OCI-LY1 (cell line): ENCODE data around the gene SH2B2.

Experiments used
- H2AFZ ChIP-seq: fragments of 200-600 bp; sonication (generic), shearing (Covaris generic); 2 replicates; pipeline ENCODE4 v1.6.0; 2014; ENCODE audit warnings: antibody characterized with exemption, mild to moderate bottlenecking, low read length
- H3F3A ChIP-seq: fragments of 200-600 bp; sonication (generic), shearing (Covaris generic); 2 replicates; pipeline ENCODE4 v1.6.0; 2014; ENCODE audit warnings: mild to moderate bottlenecking, antibody characterized with exemption, low read length, moderate library complexity; ENCODE audit not compliant: insufficient read depth
- H3K27ac ChIP-seq: fragments of 200-600 bp; sonication (generic); 2 replicates; pipeline ENCODE4 v1.5.1; 2014; ENCODE audit warnings: low read length, mixed run types, mild to moderate bottlenecking, low read depth; ENCODE audit not compliant: poor library complexity, severe bottlenecking
- H3K27me3 ChIP-seq: fragments of 200-600 bp; sonication (generic); 2 replicates; pipeline ENCODE4 v1.6.0; 2014; ENCODE audit warnings: antibody characterized with exemption, mild to moderate bottlenecking, low read length, moderate library complexity; ENCODE audit not compliant: insufficient read depth
- H3K36me3 ChIP-seq: fragments of 200-600 bp; sonication (generic); 2 replicates; pipeline ENCODE4 v1.6.1; 2014; ENCODE audit warnings: mild to moderate bottlenecking, antibody characterized with exemption, low read length, moderate library complexity, mixed read lengths; ENCODE audit not compliant: insufficient read depth
- H3K4me1 ChIP-seq: fragments of 200-600 bp; sonication (generic); 2 replicates; pipeline ENCODE4 v1.5.1; 2014; ENCODE audit warnings: mild to moderate bottlenecking, low read length, moderate library complexity; ENCODE audit not compliant: insufficient read depth, severe bottlenecking
- H3K4me2 ChIP-seq: fragments of 200-600 bp; sonication (generic), shearing (Covaris generic); 2 replicates; pipeline ENCODE4 v1.6.1; 2014; ENCODE audit warnings: low read length
- H3K4me3 ChIP-seq: fragments of 200-600 bp; sonication (generic); 2 replicates; pipeline ENCODE4 v1.5.1; 2014; ENCODE audit warnings: low read length, low read depth, mild to moderate bottlenecking, mixed read lengths; ENCODE audit not compliant: poor library complexity, severe bottlenecking
- H3K79me2 ChIP-seq: fragments of 200-600 bp; shearing (Covaris generic); 2 replicates; pipeline ENCODE4 v1.6.1; 2016; ENCODE audit warnings: mixed run types, low read length, mixed read lengths; ENCODE audit not compliant: insufficient read depth
- H3K9ac ChIP-seq: fragments of 200-600 bp; sonication (generic), shearing (Covaris generic); 2 replicates; pipeline ENCODE4 v1.6.1; 2014; ENCODE audit warnings: mild to moderate bottlenecking, low read length, mixed read lengths
- H3K9me2 ChIP-seq: fragments of 200-600 bp; sonication (generic), shearing (Covaris generic); 2 replicates; pipeline ENCODE4 v1.6.1; 2014; ENCODE audit warnings: low read depth, mild to moderate bottlenecking, low read length, mixed read lengths
- H3K9me3 ChIP-seq: fragments of 200-600 bp; shearing (Covaris generic); 2 replicates; pipeline ENCODE4 v1.6.1; 2014; ENCODE audit warnings: low read length, mixed read lengths
- H4K20me1 ChIP-seq: fragments of 200-600 bp; sonication (generic), shearing (Covaris generic); 2 replicates; pipeline ENCODE4 v1.6.0; 2016; ENCODE audit warnings: mild to moderate bottlenecking, low read length; ENCODE audit not compliant: insufficient read depth
- CTCF ChIP-seq: fragments of 200-600 bp; sonication (generic), shearing (Covaris generic); IDR thresholded peaks from 2 replicates; pipeline ENCODE4 v1.5.1; 2017; ENCODE audit warnings: mild to moderate bottlenecking, antibody characterized with exemption, low read length, moderate library complexity, mixed read lengths
- EZH2 ChIP-seq: fragments of 200-600 bp; sonication (generic), shearing (Covaris generic); IDR thresholded peaks from 2 replicates; pipeline ENCODE4 v1.8.0; 2017; ENCODE audit warnings: borderline replicate concordance, mixed run types, mild to moderate bottlenecking, antibody characterized with exemption, low read length, moderate library complexity, mixed read lengths

Gene SH2B2

GRCh38 chr7:102255916-102256315 lies 30.8 kb upstream of the SH2B2 start:
- Histone ChIP-seq H3K9me2 (no peaks in the 10 kb centered on the region), H3K36me3 (peaks cover 13% of the 10 kb centered on the region; the same call in 1 of the 2 replicates), H3K9me3 (no peaks in the 10 kb centered on the region), H4K20me1 (no peaks in the 10 kb centered on the region), H3K27ac (no peak overlapping the region), H3K79me2 (no peaks in the 10 kb centered on the region), H3F3A (no peaks in the 10 kb centered on the region), H3K9ac (no peak overlapping the region), H3K27me3 (no peaks in the 10 kb centered on the region), H3K4me2 (no peak overlapping the region), H3K4me1 (peaks cover 20% of the 10 kb centered on the region), H3K4me3 (no peak overlapping the region), H2AFZ (no peak overlapping the region)
- no peak for TF ChIP-seq EZH2

- H3K27ac ChIP-seq = no peak overlapping the region
- H3K4me1 ChIP-seq = no peaks in the 10 kb centered on the region
- H3K9ac ChIP-seq = no peak overlapping the region
- H3K9me2 ChIP-seq = no peaks in the 10 kb centered on the region
- no peaks in the 10 kb centered on the region for H3F3A ChIP-seq
- H2AFZ ChIP-seq = no peak overlapping the region
- no peak overlapping the region for H3K4me2 ChIP-seq
- H4K20me1 ChIP-seq = no peaks in the 10 kb centered on the region
- no peak overlapping the region for H3K4me3 ChIP-seq
- H3K79me2 ChIP-seq = no peaks in the 10 kb centered on the region
- no peak for TF ChIP-seq CTCF
- peaks cover 9% of the 10 kb centered on the region; the same call in 1 of the 2 replicates for H3K36me3 ChIP-seq
- no peaks in the 10 kb centered on the region for H3K27me3 ChIP-seq
- no peaks in the 10 kb centered on the region for H3K9me3 ChIP-seq
Measured at GRCh38 chr7:102258073-102258748, 28.5 kb upstream of the SH2B2 start.

- no peak overlapping the region for H3K4me3 ChIP-seq
- H3F3A ChIP-seq = no peaks in the 10 kb centered on the region
- H3K4me1 ChIP-seq = no peaks in the 10 kb centered on the region
- H4K20me1 ChIP-seq = no peaks in the 10 kb centered on the region
- no peak overlapping the region for H3K4me2 ChIP-seq
- H3K9me3 ChIP-seq = no peaks in the 10 kb centered on the region
- no peaks in the 10 kb centered on the region for H3K27me3 ChIP-seq
- H3K79me2 ChIP-seq = no peaks in the 10 kb centered on the region
- no peak overlapping the region for H2AFZ ChIP-seq
- no peaks in the 10 kb centered on the region for H3K9me2 ChIP-seq
- no peak overlapping the region for H3K9ac ChIP-seq
- 0 out of 2 replicates have a peak, but pooled peaks cover 4% of the 10 kb centered on the region for H3K36me3 ChIP-seq
- no peak overlapping the region for H3K27ac ChIP-seq
- TF ChIP-seq EZH2 (no peak), CTCF (no peak)
Measured at GRCh38 chr7:102258749-102259107, 27.9 kb upstream of the SH2B2 start.

GRCh38 chr7:102260856-102261255 lies 25.8 kb upstream of the SH2B2 start:
- H3K9me2 ChIP-seq = no peaks in the 10 kb centered on the region
- TF ChIP-seq CTCF (no peak), EZH2 (no peak)

More at GRCh38 chr7:102260856-102261255, 25.8 kb upstream of the SH2B2 start:
- Histone ChIP-seq H3K4me1 (no peaks in the 10 kb centered on the region), H3K27me3 (no peaks in the 10 kb centered on the region), H4K20me1 (no peaks in the 10 kb centered on the region), H3K27ac (no peak overlapping the region), H3K36me3 (no peaks in the 10 kb centered on the region), H3K9me3 (no peaks in the 10 kb centered on the region), H3K4me3 (no peak overlapping the region), H2AFZ (no peak overlapping the region), H3K4me2 (no peak overlapping the region), H3F3A (no peaks in the 10 kb centered on the region), H3K79me2 (no peaks in the 10 kb centered on the region), H3K9ac (no peak overlapping the region)
